PC-3 (cell line): ENCODE results near the gene MIS18A.

Source experiments
- EZH2phosphoT487 ChIP-seq: fragments of 300-600 bp; sonication (generic); IDR thresholded peaks from 2 replicates; pipeline ENCODE4 v1.6.1; 2018; ENCODE audit warnings: mild to moderate bottlenecking, antibody characterized with exemption, low read length, borderline replicate concordance
- TF ChIP-seq, protein P1 (sequence below): fragments of 300-600 bp; sonication (generic); conservative IDR thresholded peaks from 2 replicates; pipeline ENCODE4 v1.5.1; 2017; ENCODE audit warnings: antibody characterized with exemption, low read depth, mild to moderate bottlenecking, low read length

DNA sequence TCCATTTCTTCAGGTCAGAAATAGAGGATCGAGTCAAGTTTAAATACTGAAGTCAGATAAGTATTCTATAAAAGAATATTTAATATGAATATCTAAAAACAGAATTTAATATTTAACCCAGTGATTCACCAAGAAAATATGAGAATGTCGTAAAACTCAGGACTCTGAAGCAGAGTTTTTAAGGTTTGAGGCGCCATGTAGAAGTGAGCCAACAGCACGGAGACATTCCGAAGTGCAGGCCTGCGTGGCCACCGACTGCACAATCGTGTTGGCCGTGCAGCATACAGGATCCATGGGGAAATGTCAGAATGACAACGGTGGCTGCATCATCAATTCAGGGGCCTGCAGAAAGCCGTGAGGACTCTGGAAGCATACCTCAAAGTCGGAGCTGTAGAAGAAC is 43.3 kb upstream of the MIS18A start:
- no peak for TF ChIP-seq EZH2phosphoT487
- TF ChIP-seq, protein P1, sequence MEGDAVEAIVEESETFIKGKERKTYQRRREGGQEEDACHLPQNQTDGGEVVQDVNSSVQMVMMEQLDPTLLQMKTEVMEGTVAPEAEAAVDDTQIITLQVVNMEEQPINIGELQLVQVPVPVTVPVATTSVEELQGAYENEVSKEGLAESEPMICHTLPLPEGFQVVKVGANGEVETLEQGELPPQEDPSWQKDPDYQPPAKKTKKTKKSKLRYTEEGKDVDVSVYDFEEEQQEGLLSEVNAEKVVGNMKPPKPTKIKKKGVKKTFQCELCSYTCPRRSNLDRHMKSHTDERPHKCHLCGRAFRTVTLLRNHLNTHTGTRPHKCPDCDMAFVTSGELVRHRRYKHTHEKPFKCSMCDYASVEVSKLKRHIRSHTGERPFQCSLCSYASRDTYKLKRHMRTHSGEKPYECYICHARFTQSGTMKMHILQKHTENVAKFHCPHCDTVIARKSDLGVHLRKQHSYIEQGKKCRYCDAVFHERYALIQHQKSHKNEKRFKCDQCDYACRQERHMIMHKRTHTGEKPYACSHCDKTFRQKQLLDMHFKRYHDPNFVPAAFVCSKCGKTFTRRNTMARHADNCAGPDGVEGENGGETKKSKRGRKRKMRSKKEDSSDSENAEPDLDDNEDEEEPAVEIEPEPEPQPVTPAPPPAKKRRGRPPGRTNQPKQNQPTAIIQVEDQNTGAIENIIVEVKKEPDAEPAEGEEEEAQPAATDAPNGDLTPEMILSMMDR = no peak
